IMR-90 (cell line): ENCODE data around the gene ZFPL1. TPM values are rescaled to one million over a fixed set of nuclear protein-coding genes. Genes with fewer than 3 reads are reported as not detected.

Experiments
- ATAC-seq: fragments of 200-7000 bp; cut with Tn5 transposase; 2 replicates; pipeline ENCODE4 v1.9.1; 2020; ENCODE audit warnings: low read depth, mild to moderate bottlenecking, moderate library complexity
- BruUV-seq: library from RNA; stranded (reverse); fragments of 400-500 nt; replicated peaks from 2 replicates; lab custom pipeline; 2021; lab: Mats Ljungman, UMichigan
- CTCF ChIA-PET: fragments of 300-600 bp; formaldehyde crosslinking; extraction: SDS; loops from one replicate; lab custom pipeline; 2021; ENCODE audit warnings: antibody characterized with exemption; lab: Yijun Ruan, JAX
- POLR2A ChIA-PET: fragments of 300-600 bp; sonication (Branson Sonifier 250); formaldehyde crosslinking; loops from one replicate; lab custom pipeline; 2022; ENCODE audit warnings: antibody characterized with exemption; ENCODE audit not compliant: unreplicated experiment; lab: Charles Lee
- DNase-seq: peaks from one replicate; pipeline ENCODE4 v3.0.0; 2013
- H2AFZ ChIP-seq: replicated peaks from 2 replicates; pipeline ENCODE3; 2013; ENCODE audit warnings: low read length, mild to moderate bottlenecking; ENCODE audit not compliant: poor library complexity
- H2AK5ac ChIP-seq: 2 replicates; pipeline ENCODE4 v1.6.1; 2013; ENCODE audit warnings: low read depth, low read length, inconsistent platforms
- H2AK9ac ChIP-seq: replicated peaks from 2 replicates; pipeline ENCODE3; 2013; ENCODE audit warnings: mild to moderate bottlenecking, low read depth, low read length, moderate library complexity; ENCODE audit not compliant: poor library complexity
- H2BK120ac ChIP-seq: 2 replicates; pipeline ENCODE4 v1.6.1; 2013; ENCODE audit warnings: low read depth, low read length, inconsistent platforms
- H2BK15ac ChIP-seq: 3 replicates; pipeline ENCODE4 v1.6.1; 2013; ENCODE audit warnings: low read depth, low read length, inconsistent platforms
- H2BK20ac ChIP-seq: 2 replicates; pipeline ENCODE4 v1.6.1; 2013; ENCODE audit warnings: low read depth, mild to moderate bottlenecking, inconsistent platforms, low read length, moderate library complexity
- H2BK5ac ChIP-seq: 2 replicates; pipeline ENCODE4 v1.6.1; 2013; ENCODE audit warnings: mild to moderate bottlenecking, low read depth, low read length, inconsistent platforms; ENCODE audit not compliant: poor library complexity, severe bottlenecking
- H3K14ac ChIP-seq: replicated peaks from 2 replicates; pipeline ENCODE4 v1.6.1; 2013; ENCODE audit warnings: low read depth, low read length, inconsistent platforms
- H3K18ac ChIP-seq: 2 replicates; pipeline ENCODE4 v1.6.1; 2013; ENCODE audit warnings: low read depth, low read length, control low read depth
- H3K23ac ChIP-seq: 2 replicates; pipeline ENCODE4 v1.6.1; 2013; ENCODE audit warnings: low read depth, low read length, inconsistent platforms
- H3K27ac ChIP-seq: 2 replicates; pipeline ENCODE4 v1.5.1; 2013; ENCODE audit warnings: mild to moderate bottlenecking, control low read depth, low read length; ENCODE audit not compliant: insufficient read depth
- H3K27me3 ChIP-seq: 2 replicates; pipeline ENCODE4 v1.6.1; 2013; ENCODE audit warnings: low read length; ENCODE audit not compliant: control insufficient read depth, insufficient read depth
- H3K36me3 ChIP-seq: 2 replicates; pipeline ENCODE4 v1.6.1; 2013; ENCODE audit warnings: low read length, mixed read lengths; ENCODE audit not compliant: control insufficient read depth, insufficient read depth
- H3K4ac ChIP-seq: 2 replicates; pipeline ENCODE4 v1.6.1; 2013; ENCODE audit warnings: low read depth, low read length, inconsistent platforms
- H3K4me1 ChIP-seq: 2 replicates; pipeline ENCODE4 v1.6.1; 2013; ENCODE audit warnings: low read length, mixed read lengths; ENCODE audit not compliant: control insufficient read depth, insufficient read depth
- H3K4me2 ChIP-seq: 2 replicates; pipeline ENCODE4 v1.6.1; 2013; ENCODE audit warnings: low read depth, mild to moderate bottlenecking, control low read depth, low read length, moderate library complexity
- H3K4me3 ChIP-seq: 2 replicates; pipeline ENCODE4 v1.5.1; 2013; ENCODE audit warnings: low read depth, mild to moderate bottlenecking, control low read depth, low read length, moderate library complexity; ENCODE audit not compliant: insufficient read depth
- H3K56ac ChIP-seq: 2 replicates; pipeline ENCODE4 v1.6.1; 2013; ENCODE audit warnings: low read length, inconsistent platforms; ENCODE audit not compliant: insufficient read depth; ENCODE audit errors: extremely low read depth
- H3K79me1 ChIP-seq, 2 experiments: 2 replicates each; pipeline ENCODE4 v1.6.1; 2013; ENCODE audit warnings: low read length in 2 of 2, inconsistent platforms in 1 of 2, low read depth in 1 of 2
- H3K9ac ChIP-seq: 2 replicates; pipeline ENCODE4 v1.6.1; 2013; ENCODE audit warnings: low read depth, low read length, control low read depth
- H3K9me1 ChIP-seq: 2 replicates; pipeline ENCODE4 v1.6.1; 2013; ENCODE audit warnings: low read length, inconsistent platforms; ENCODE audit not compliant: insufficient read depth
- H3K9me3 ChIP-seq: 2 replicates; pipeline ENCODE4 v1.6.1; 2013; ENCODE audit warnings: low read length; ENCODE audit not compliant: control insufficient read depth, insufficient read depth
- H4K20me1 ChIP-seq: 2 replicates; pipeline ENCODE4 v1.6.1; 2013; ENCODE audit warnings: low read length, inconsistent platforms; ENCODE audit not compliant: insufficient read depth
- H4K5ac ChIP-seq: 2 replicates; pipeline ENCODE4 v1.6.1; 2013; ENCODE audit warnings: mild to moderate bottlenecking, low read depth, low read length, control low read depth
- H4K8ac ChIP-seq, 2 experiments: 2 replicates each; pipeline ENCODE4 v1.6.1; 2013; ENCODE audit warnings: low read depth in 2 of 2, low read length in 2 of 2, control low read depth in 1 of 2, inconsistent platforms in 1 of 2
- H4K91ac ChIP-seq: 2 replicates; pipeline ENCODE4 v1.6.1; 2013; ENCODE audit warnings: low read depth, low read length, inconsistent platforms; ENCODE audit not compliant: insufficient read depth
- BHLHE40 ChIP-seq: fragments of 150-350 bp; IDR thresholded peaks from 2 replicates; pipeline ENCODE4 v1.6.1; 2016; ENCODE audit warnings: mild to moderate bottlenecking, low read depth, low read length
- CEBPB ChIP-seq: IDR thresholded peaks from 2 replicates; pipeline ENCODE4 v1.6.1; 2012; ENCODE audit warnings: low read depth, low read length, improper control_type of control experiment
- CHD1 ChIP-seq: IDR thresholded peaks from 2 replicates; pipeline ENCODE4 v1.6.1; 2012; ENCODE audit warnings: low read depth, low read length, improper control_type of control experiment
- ELK1 ChIP-seq: fragments of 150-350 bp; IDR thresholded peaks from 2 replicates; pipeline ENCODE4 v1.6.1; 2016; ENCODE audit warnings: low read depth, mild to moderate bottlenecking, low read length, moderate library complexity, borderline replicate concordance
- FOS ChIP-seq: fragments of 150-350 bp; IDR thresholded peaks from 2 replicates; pipeline ENCODE4 v1.6.1; 2016; ENCODE audit warnings: low read depth, low read length
- MAFK ChIP-seq: IDR thresholded peaks from 2 replicates; pipeline ENCODE4 v1.6.1; 2012; ENCODE audit warnings: low read depth, low read length, improper control_type of control experiment
- MAZ ChIP-seq: IDR thresholded peaks from 2 replicates; pipeline ENCODE4 v1.6.1; 2012; ENCODE audit warnings: low read depth, mild to moderate bottlenecking, low read length, improper control_type of control experiment, moderate library complexity, borderline replicate concordance
- MXI1 ChIP-seq: IDR thresholded peaks from 2 replicates; pipeline ENCODE4 v1.6.1; 2012; ENCODE audit warnings: low read depth, mild to moderate bottlenecking, low read length, moderate library complexity, borderline replicate concordance
- NFE2L2 ChIP-seq: fragments of 150-350 bp; IDR thresholded peaks from 2 replicates; pipeline ENCODE4 v1.6.1; 2016; ENCODE audit warnings: low read depth, mild to moderate bottlenecking, low read length
- POLR2A ChIP-seq: IDR thresholded peaks from 2 replicates; pipeline ENCODE4 v1.6.1; 2012; ENCODE audit warnings: mild to moderate bottlenecking, low read depth, low read length
- RCOR1 ChIP-seq: IDR thresholded peaks from 2 replicates; pipeline ENCODE4 v1.6.1; 2012; ENCODE audit warnings: mild to moderate bottlenecking, low read length, improper control_type of control experiment; ENCODE audit not compliant: insufficient replicate concordance
- WGBS, 2 experiments: methylation state at CpG; one replicate each; pipeline versions ENCODE4 v1.1.5 to v1.1.7; 2013; ENCODE audit warnings: missing lambda C conversion rate in 2 of 2; ENCODE audit not compliant: insufficient read length in 1 of 2; ENCODE audit errors: extremely low coverage in 2 of 2; 5-methylcytosine and 5-hydroxymethylcytosine counted together
- dilution Hi-C: fragments of 300-500 bp; cut with HindIII; formaldehyde crosslinking; loops from one replicate; pipeline ENCODE4 v1.14.3; 2018; ENCODE audit warnings: low sequenced_read_pairs; ENCODE audit not compliant: unreplicated experiment
- in situ Hi-C: fragments of 300-500 bp; cut with MboI; formaldehyde crosslinking; loops from 3 replicates; pipeline ENCODE4 v1.14.3; 2019; ENCODE audit warnings: low sequenced_read_pairs, inconsistent platforms, mixed read lengths
- intact Hi-C: fragments of 100-400 bp; cut with micrococcal nuclease; formaldehyde crosslinking; loops from 2 replicates; pipeline ENCODE4 v1.10.0; 2022
- polyA plus RNA-seq, 3 experiments: library from polyadenylated mRNA; depleted of rRNA; stranded (reverse); fragments of >200 nt; gene quantifications; 2 replicates each; pipeline ENCODE4 v1.2.3, GENCODE V29; 2012; ENCODE audit warnings: low replicate concordance in 1 of 3
- total RNA-seq: library from RNA; depleted of rRNA; stranded (reverse); fragments of >200 nt; gene quantifications from 2 replicates; pipeline ENCODE4 v1.2.3, GENCODE V29; 2012
- TF ChIP-seq, protein P1 (sequence below): fragments of 150-350 bp; IDR thresholded peaks from 2 replicates; pipeline ENCODE4 v1.6.1; 2017; ENCODE audit warnings: mild to moderate bottlenecking, antibody characterized with exemption, low read length, low read depth
- TF ChIP-seq, protein P2 (sequence below): conservative IDR thresholded peaks from 2 replicates; pipeline ENCODE4 v1.5.1; 2012; ENCODE audit warnings: mild to moderate bottlenecking, low read depth, low read length, improper control_type of control experiment

ZFPL1 gene
- total and polyA plus RNA-seq, 2 of the 4 experiments (the other 2 are of a cell fraction) = 24.0 to 67.5 TPM

DNA sequence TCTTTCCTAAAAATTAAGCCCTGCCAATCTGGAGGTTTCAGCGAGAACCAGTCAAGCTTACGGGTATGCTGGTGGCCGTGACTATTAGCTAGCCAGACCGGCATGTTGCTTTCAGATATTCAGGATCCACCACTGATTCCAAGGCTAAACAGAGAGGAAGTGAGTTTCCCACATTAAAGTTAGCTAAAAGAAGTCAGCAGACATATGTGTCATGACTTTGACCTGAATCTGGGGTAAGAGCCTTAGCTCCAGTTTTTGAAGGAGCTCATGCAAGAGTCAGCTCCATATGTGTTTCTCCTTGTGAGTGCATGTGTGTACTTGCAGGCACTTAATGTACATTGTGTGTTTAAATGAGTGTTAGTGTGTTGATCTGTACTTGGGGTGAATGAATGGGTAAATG, 1.4 kb downstream of the ZFPL1 start:
- Histone ChIP-seq H2BK5ac (no peak overlapping the region), H3K27ac (no peak overlapping the region), H2BK15ac (no peak overlapping the region), H4K8ac (no peak overlapping the region), H3K23ac (no peak overlapping the region), H3K79me1 (peaks cover 36 to 49% of the 10 kb centered on the region in 2 experiments), H2BK120ac (no peak overlapping the region), H2AK5ac (no peak overlapping the region), H3K14ac (no peak overlapping the region), H4K91ac (no peak overlapping the region), H3K4me2 (no peak overlapping the region), H3K4me1 (peaks cover 4% of the 10 kb centered on the region; the same call in 1 of the 2 replicates), H4K5ac (no peak overlapping the region), H2BK20ac (no peak overlapping the region), H2AK9ac (no peak overlapping the region), H4K20me1 (no peaks in the 10 kb centered on the region; the same call in 1 of the 2 replicates), H3K18ac (no peak overlapping the region), H3K9me1 (no peaks in the 10 kb centered on the region; the same call in 1 of the 2 replicates), H3K4me3 (no peak overlapping the region), H3K9ac (no peak overlapping the region), H3K36me3 (peaks cover 34% of the 10 kb centered on the region), H3K9me3 (no peaks in the 10 kb centered on the region), H3K4ac (no peak overlapping the region), H2AFZ (no peak overlapping the region), H3K27me3 (no peaks in the 10 kb centered on the region), H3K56ac (no peak overlapping the region)
- ChIA-PET POLR2A (interaction anchor here (1.7 kb wide), 1 partner anchor 11 kb away, joined by 4 read pairs; no protein-coding TSS in a partner anchor), CTCF (no interaction called here)
- TF ChIP-seq MXI1 = no peak
- no peak for TF ChIP-seq CEBPB
- TF ChIP-seq, protein P1, sequence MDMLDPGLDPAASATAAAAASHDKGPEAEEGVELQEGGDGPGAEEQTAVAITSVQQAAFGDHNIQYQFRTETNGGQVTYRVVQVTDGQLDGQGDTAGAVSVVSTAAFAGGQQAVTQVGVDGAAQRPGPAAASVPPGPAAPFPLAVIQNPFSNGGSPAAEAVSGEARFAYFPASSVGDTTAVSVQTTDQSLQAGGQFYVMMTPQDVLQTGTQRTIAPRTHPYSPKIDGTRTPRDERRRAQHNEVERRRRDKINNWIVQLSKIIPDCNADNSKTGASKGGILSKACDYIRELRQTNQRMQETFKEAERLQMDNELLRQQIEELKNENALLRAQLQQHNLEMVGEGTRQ = no peak
- TF ChIP-seq RCOR1 = no peak
- TF ChIP-seq, protein P2, sequence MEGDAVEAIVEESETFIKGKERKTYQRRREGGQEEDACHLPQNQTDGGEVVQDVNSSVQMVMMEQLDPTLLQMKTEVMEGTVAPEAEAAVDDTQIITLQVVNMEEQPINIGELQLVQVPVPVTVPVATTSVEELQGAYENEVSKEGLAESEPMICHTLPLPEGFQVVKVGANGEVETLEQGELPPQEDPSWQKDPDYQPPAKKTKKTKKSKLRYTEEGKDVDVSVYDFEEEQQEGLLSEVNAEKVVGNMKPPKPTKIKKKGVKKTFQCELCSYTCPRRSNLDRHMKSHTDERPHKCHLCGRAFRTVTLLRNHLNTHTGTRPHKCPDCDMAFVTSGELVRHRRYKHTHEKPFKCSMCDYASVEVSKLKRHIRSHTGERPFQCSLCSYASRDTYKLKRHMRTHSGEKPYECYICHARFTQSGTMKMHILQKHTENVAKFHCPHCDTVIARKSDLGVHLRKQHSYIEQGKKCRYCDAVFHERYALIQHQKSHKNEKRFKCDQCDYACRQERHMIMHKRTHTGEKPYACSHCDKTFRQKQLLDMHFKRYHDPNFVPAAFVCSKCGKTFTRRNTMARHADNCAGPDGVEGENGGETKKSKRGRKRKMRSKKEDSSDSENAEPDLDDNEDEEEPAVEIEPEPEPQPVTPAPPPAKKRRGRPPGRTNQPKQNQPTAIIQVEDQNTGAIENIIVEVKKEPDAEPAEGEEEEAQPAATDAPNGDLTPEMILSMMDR = no peak
- no peak for TF ChIP-seq MAFK
- no peak for TF ChIP-seq ELK1
- no peak for TF ChIP-seq POLR2A
- TF ChIP-seq FOS = no peak
- no peak for TF ChIP-seq MAZ
- no peak for TF ChIP-seq NFE2L2
- TF ChIP-seq CHD1 = no peak
- no peak for TF ChIP-seq BHLHE40
- no TSS peak for BruUV-seq
- WGBS, 2 experiments = no CpG with 5 or more reads among the region's 4 CpGs
- in situ Hi-C loops = no loop called here
- dilution Hi-C loops = no loop called here
- ATAC-seq (no peak), DNase-seq (no peak)
- intact Hi-C loops = loop anchor here (2.0 kb wide), 1 partner anchor 45 kb away; the partner anchor contains the start of gene SAC3D1
